MM.1S (cell line): ENCODE data around the gene CMTR1.

Source experiments
- CTCF ChIP-seq: fragments of 300-600 bp; sonication (generic); IDR thresholded peaks from 2 replicates; pipeline ENCODE4 v1.5.1; 2016; ENCODE audit warnings: antibody characterized with exemption, low read length, mixed read lengths
- EZH2 ChIP-seq: fragments of 300-600 bp; sonication (generic); optimal IDR thresholded peaks from 2 replicates; pipeline ENCODE3; 2017; ENCODE audit warnings: low read depth, mild to moderate bottlenecking, antibody characterized with exemption, low read length, mixed read lengths

GRCh38 chr6:37449984-37450383 lies 17.0 kb downstream of the CMTR1 start:
- no peak for TF ChIP-seq CTCF
- TF ChIP-seq EZH2: no peak
